PC-3 (cell line): ENCODE results near the gene TOMM40L. TPM values are rescaled to one million over a fixed set of nuclear protein-coding genes. Genes with fewer than 3 reads are reported as not detected.
A peak's percentile ranks its signal among the peaks of the same experiment; 100 is the strongest.

Experiments
- ATAC-seq: fragments of 200-7000 bp; cut with Tn5 transposase; 2 replicates; pipeline ENCODE4 v1.9.1; 2020; ENCODE audit warnings: mild to moderate bottlenecking, moderate library complexity
- BruUV-seq: library from RNA; stranded (reverse); fragments of 400-500 nt; replicated peaks from 2 replicates; lab custom pipeline; 2021; lab: Mats Ljungman, UMichigan
- CTCF ChIA-PET: fragments of 300-600 bp; sonication (Branson Sonifier 250); formaldehyde crosslinking; loops from one replicate; lab custom pipeline; 2022; ENCODE audit warnings: antibody characterized with exemption; lab: Charles Lee
- POLR2A ChIA-PET: fragments of 300-600 bp; sonication (Branson Sonifier 250); formaldehyde crosslinking; loops from one replicate; lab custom pipeline; 2022; ENCODE audit warnings: antibody characterized with exemption; ENCODE audit not compliant: unreplicated experiment; lab: Charles Lee
- DNase-seq: peaks from one replicate; pipeline ENCODE4 v3.0.0-alpha.2; 2015
- H2AFZ ChIP-seq: fragments of 300-600 bp; sonication (generic); 2 replicates; pipeline ENCODE4 v1.6.0; 2016; ENCODE audit warnings: antibody characterized with exemption, low read length
- H3F3A ChIP-seq: fragments of 300-600 bp; sonication (generic); one replicate; pipeline ENCODE4 v1.6.0; 2017; ENCODE audit warnings: antibody characterized with exemption, low read length, control low read depth, mild to moderate bottlenecking; ENCODE audit not compliant: unreplicated experiment
- H3K27ac ChIP-seq: fragments of 300-600 bp; sonication (generic); 2 replicates; pipeline ENCODE4 v1.5.1; 2016; ENCODE audit warnings: mild to moderate bottlenecking, low read length
- H3K27me3 ChIP-seq: fragments of 300-600 bp; sonication (generic); 2 replicates; pipeline ENCODE4 v1.6.1; 2016; ENCODE audit warnings: low read length, mixed read lengths
- H3K36me3 ChIP-seq: fragments of 300-600 bp; sonication (generic); 2 replicates; pipeline ENCODE4 v1.6.1; 2016; ENCODE audit warnings: low read depth, mixed run types, low read length, mixed read lengths
- H3K4me1 ChIP-seq: fragments of 300-600 bp; sonication (generic); 2 replicates; pipeline ENCODE4 v1.5.1; 2016; ENCODE audit warnings: low read length; ENCODE audit not compliant: insufficient read depth
- H3K4me2 ChIP-seq: fragments of 300-600 bp; sonication (generic); 2 replicates; pipeline ENCODE4 v1.6.0; 2016; ENCODE audit warnings: low read length
- H3K4me3 ChIP-seq: fragments of 300-600 bp; sonication (generic); 2 replicates; pipeline ENCODE4 v1.5.1; 2016; ENCODE audit warnings: mild to moderate bottlenecking, low read length, mixed read lengths
- H3K79me2 ChIP-seq: fragments of 300-600 bp; sonication (generic); 2 replicates; pipeline ENCODE4 v1.6.1; 2017; ENCODE audit warnings: low read length, mixed read lengths
- H3K9ac ChIP-seq: fragments of 300-600 bp; sonication (generic); 2 replicates; pipeline ENCODE4 v1.6.0; 2016; ENCODE audit warnings: mild to moderate bottlenecking, low read length
- H3K9me2 ChIP-seq: fragments of 300-600 bp; sonication (generic); replicated peaks from 2 replicates; pipeline ENCODE4 v1.6.1; 2016; ENCODE audit warnings: mixed run types, low read length, mixed read lengths
- H3K9me3 ChIP-seq: fragments of 300-600 bp; sonication (generic); 2 replicates; pipeline ENCODE4 v1.6.1; 2016; ENCODE audit warnings: low read length, mixed read lengths
- H4K20me1 ChIP-seq: fragments of 300-600 bp; sonication (generic); 2 replicates; pipeline ENCODE4 v1.6.1; 2016; ENCODE audit warnings: low read length, mixed read lengths
- CTCF ChIP-seq: fragments of 300-600 bp; sonication (generic); conservative IDR thresholded peaks from 2 replicates; pipeline ENCODE4 v1.5.1; 2017; ENCODE audit warnings: antibody characterized with exemption, low read depth, mild to moderate bottlenecking, low read length
- EZH2 ChIP-seq: fragments of 300-600 bp; sonication (generic); IDR thresholded peaks from one replicate; pipeline ENCODE4 v1.6.1; 2017; ENCODE audit warnings: antibody characterized with exemption, mild to moderate bottlenecking, low read length; ENCODE audit not compliant: unreplicated experiment
- EZH2phosphoT487 ChIP-seq: fragments of 300-600 bp; sonication (generic); IDR thresholded peaks from 2 replicates; pipeline ENCODE4 v1.6.1; 2018; ENCODE audit warnings: mild to moderate bottlenecking, antibody characterized with exemption, low read length, borderline replicate concordance
- intact Hi-C: fragments of 100-400 bp; cut with micrococcal nuclease; formaldehyde crosslinking; loops from 2 replicates; pipeline ENCODE4 v1.9.0; 2023
- total RNA-seq: library from RNA; depleted of rRNA; stranded (reverse); fragments of >200 nt; gene quantifications from 2 replicates; pipeline ENCODE4 v1.2.3, GENCODE V29; 2014

The TOMM40L gene
- total RNA-seq, 1 experiment from 2014 or later: 23.2 TPM

- TF ChIP-seq CTCF (no peak), EZH2phosphoT487 (no peak), EZH2 (no peak)
- ChIA-PET POLR2A (no interaction called here), CTCF (interaction anchor here (0.5 to 0.7 kb wide), 2 partner anchors 33 to 43 kb away, joined by 5 to 6 read pairs; partner anchors contain the start of gene TOMM40L)
- Histone ChIP-seq H3K27me3 (peaks cover 27% of the 10 kb centered on the region), H3K4me1 (no peaks in the 10 kb centered on the region), H3K4me3 (peak within 1 kb of the TSS; percentile 57), H3K9me3 (peaks cover 6% of the 10 kb centered on the region; the same call in 1 of the 2 replicates), H3K9me2 (no peaks in the 10 kb centered on the region), H2AFZ (peak within 1 kb of the TSS; percentile 80), H3K36me3 (no peaks in the 10 kb centered on the region), H3F3A (no peaks in the 10 kb centered on the region), H3K4me2 (peak within 1 kb of the TSS; percentile 83), H4K20me1 (no peaks in the 10 kb centered on the region), H3K79me2 (no peaks in the 10 kb centered on the region), H3K27ac (no peak within 1 kb of the TSS), H3K9ac (no peak within 1 kb of the TSS)
- DNase-seq (peak; percentile 40), ATAC-seq (peak; percentile 82)
- intact Hi-C loops: no loop called here
- BruUV-seq: no TSS peak
These were observed 32.8 kb downstream of the TOMM40L start, which contains the start of gene PCP4L1 for GRCh38 chr1:161258439-161259344. Gene PCP4L1 (plus strand): TSS chr1:161258745. CDS start chr1:161258975, 230 bp downstream.

- H3K9ac ChIP-seq: no peak overlapping the region
- ChIA-PET POLR2A (no interaction called here), CTCF (no interaction called here)
- H3K4me3 ChIP-seq: no peak overlapping the region
- H3K4me1 ChIP-seq: no peaks in the 10 kb centered on the region
- H3K36me3 ChIP-seq: no peaks in the 10 kb centered on the region
- no peak for DNase-seq
- no TSS peak for BruUV-seq
- H3K79me2 ChIP-seq: no peaks in the 10 kb centered on the region
- peaks cover 6% of the 10 kb centered on the region; the same call in 1 of the 2 replicates for H3K9me3 ChIP-seq
- H2AFZ ChIP-seq: no peak overlapping the region
- intact Hi-C loops: no loop called here
- no peaks in the 10 kb centered on the region for H3K9me2 ChIP-seq
- H3K27me3 ChIP-seq: peaks cover 27% of the 10 kb centered on the region
- ATAC-seq: no peak
- no peak overlapping the region for H3K4me2 ChIP-seq
- H3F3A ChIP-seq: no peaks in the 10 kb centered on the region
- H3K27ac ChIP-seq: no peak overlapping the region
- H4K20me1 ChIP-seq: no peaks in the 10 kb centered on the region
- TF ChIP-seq EZH2phosphoT487: no peak
- no peak for TF ChIP-seq EZH2
- TF ChIP-seq CTCF: no peak
These were observed 33.5 kb downstream of the TOMM40L start for GRCh38 chr1:161259345-161259702.

- Histone ChIP-seq H3K27ac (no peak overlapping the region), H3K79me2 (no peaks in the 10 kb centered on the region), H3K4me1 (no peaks in the 10 kb centered on the region), H4K20me1 (no peaks in the 10 kb centered on the region), H3F3A (no peaks in the 10 kb centered on the region), H3K4me2 (no peak overlapping the region), H2AFZ (no peak overlapping the region), H3K9ac (no peak overlapping the region), H3K36me3 (no peaks in the 10 kb centered on the region), H3K9me3 (peaks cover 6% of the 10 kb centered on the region; the same call in 1 of the 2 replicates), H3K27me3 (peaks cover 27% of the 10 kb centered on the region), H3K4me3 (no peak overlapping the region), H3K9me2 (no peaks in the 10 kb centered on the region)
- intact Hi-C loops: no loop called here
- POLR2A ChIA-PET: no interaction called here
- DNase-seq (no peak), ATAC-seq (no peak)
- TF ChIP-seq EZH2 (no peak), CTCF (no peak), EZH2phosphoT487 (no peak)
- CTCF ChIA-PET: no interaction called here
- no TSS peak for BruUV-seq
These were observed 33.9 kb downstream of the TOMM40L start for GRCh38 chr1:161259765-161260164.
